ENCODE results near the gene SUMO2. TPM values are rescaled to one million over a fixed set of nuclear protein-coding genes. Genes with fewer than 3 reads are reported as not detected.

The SUMO2 gene
- total and polyA plus RNA-seq, 2 of the 13 experiments (the other 11 are each of a cell fraction or from before 2014, with no cell fraction given), result 337 to 553 TPM

DNA sequence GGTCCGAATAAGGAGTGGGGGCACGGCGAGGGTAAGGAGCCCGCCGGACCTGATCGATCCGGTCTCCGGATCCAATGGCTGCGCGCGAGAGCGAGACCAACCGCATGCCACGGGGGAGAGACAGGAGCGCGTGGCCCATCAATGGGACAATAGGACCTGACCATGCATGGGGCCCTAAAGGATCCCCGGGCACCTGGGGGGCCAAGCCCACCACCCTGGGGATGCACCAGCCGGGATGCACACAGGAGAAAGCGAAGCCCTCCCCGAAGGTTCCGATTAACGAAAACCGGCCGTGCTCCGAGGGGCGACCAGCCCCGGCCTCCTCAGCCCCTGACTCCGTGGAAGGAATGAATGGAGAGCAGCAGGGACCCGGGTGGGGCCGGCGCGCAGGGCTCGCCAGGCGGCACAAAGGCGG lies 29.0 kb downstream of the SUMO2 start (continued):
- TF ChIP-seq DPF2 (CRISPR knock-in tag; IDR thresholded peaks at IDR 0.05; ENCODE audit: borderline replicate concordance, low read depth) (no peak), ZNF737 (CRISPR knock-in tag; IDR thresholded peaks at IDR 0.05; ENCODE audit: borderline replicate concordance) (0 out of 2 replicates have a peak, but pooled peaks have one; percentile 41), PHF21A (CRISPR knock-in tag; IDR thresholded peaks at IDR 0.05) (no peak), NFE2L1 (CRISPR knock-in tag; IDR thresholded peaks at IDR 0.05; ENCODE audit: borderline replicate concordance) (no peak), ZNF24 (IDR thresholded peaks at IDR 0.05) (no peak), TCF7L2 (IDR thresholded peaks at IDR 0.05; ENCODE audit: low read depth, low read length) (no peak), ZBTB3 (CRISPR knock-in tag; IDR thresholded peaks at IDR 0.05; ENCODE audit: borderline replicate concordance, low read depth) (no peak), CTCF (CRISPR knock-in tag; IDR thresholded peaks at IDR 0.05) (no peak)
- TF ChIP-seq, protein P1, sequence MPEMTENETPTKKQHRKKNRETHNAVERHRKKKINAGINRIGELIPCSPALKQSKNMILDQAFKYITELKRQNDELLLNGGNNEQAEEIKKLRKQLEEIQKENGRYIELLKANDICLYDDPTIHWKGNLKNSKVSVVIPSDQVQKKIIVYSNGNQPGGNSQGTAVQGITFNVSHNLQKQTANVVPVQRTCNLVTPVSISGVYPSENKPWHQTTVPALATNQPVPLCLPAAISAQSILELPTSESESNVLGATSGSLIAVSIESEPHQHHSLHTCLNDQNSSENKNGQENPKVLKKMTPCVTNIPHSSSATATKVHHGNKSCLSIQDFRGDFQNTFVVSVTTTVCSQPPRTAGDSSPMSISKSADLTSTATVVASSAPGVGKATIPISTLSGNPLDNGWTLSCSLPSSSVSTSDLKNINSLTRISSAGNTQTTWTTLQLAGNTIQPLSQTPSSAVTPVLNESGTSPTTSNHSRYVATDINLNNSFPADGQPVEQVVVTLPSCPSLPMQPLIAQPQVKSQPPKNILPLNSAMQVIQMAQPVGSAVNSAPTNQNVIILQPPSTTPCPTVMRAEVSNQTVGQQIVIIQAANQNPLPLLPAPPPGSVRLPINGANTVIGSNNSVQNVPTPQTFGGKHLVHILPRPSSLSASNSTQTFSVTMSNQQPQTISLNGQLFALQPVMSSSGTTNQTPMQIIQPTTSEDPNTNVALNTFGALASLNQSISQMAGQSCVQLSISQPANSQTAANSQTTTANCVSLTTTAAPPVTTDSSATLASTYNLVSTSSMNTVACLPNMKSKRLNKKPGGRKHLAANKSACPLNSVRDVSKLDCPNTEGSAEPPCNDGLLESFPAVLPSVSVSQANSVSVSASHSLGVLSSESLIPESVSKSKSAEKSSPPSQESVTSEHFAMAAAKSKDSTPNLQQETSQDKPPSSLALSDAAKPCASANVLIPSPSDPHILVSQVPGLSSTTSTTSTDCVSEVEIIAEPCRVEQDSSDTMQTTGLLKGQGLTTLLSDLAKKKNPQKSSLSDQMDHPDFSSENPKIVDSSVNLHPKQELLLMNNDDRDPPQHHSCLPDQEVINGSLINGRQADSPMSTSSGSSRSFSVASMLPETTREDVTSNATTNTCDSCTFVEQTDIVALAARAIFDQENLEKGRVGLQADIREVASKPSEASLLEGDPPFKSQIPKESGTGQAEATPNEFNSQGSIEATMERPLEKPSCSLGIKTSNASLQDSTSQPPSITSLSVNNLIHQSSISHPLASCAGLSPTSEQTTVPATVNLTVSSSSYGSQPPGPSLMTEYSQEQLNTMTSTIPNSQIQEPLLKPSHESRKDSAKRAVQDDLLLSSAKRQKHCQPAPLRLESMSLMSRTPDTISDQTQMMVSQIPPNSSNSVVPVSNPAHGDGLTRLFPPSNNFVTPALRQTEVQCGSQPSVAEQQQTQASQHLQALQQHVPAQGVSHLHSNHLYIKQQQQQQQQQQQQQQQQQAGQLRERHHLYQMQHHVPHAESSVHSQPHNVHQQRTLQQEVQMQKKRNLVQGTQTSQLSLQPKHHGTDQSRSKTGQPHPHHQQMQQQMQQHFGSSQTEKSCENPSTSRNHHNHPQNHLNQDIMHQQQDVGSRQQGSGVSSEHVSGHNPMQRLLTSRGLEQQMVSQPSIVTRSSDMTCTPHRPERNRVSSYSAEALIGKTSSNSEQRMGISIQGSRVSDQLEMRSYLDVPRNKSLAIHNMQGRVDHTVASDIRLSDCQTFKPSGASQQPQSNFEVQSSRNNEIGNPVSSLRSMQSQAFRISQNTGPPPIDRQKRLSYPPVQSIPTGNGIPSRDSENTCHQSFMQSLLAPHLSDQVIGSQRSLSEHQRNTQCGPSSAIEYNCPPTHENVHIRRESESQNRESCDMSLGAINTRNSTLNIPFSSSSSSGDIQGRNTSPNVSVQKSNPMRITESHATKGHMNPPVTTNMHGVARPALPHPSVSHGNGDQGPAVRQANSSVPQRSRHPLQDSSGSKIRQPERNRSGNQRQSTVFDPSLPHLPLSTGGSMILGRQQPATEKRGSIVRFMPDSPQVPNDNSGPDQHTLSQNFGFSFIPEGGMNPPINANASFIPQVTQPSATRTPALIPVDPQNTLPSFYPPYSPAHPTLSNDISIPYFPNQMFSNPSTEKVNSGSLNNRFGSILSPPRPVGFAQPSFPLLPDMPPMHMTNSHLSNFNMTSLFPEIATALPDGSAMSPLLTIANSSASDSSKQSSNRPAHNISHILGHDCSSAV (CRISPR knock-in tag; IDR thresholded peaks at IDR 0.05; ENCODE audit: borderline replicate concordance), result no peak
- TF ChIP-seq, protein P2, sequence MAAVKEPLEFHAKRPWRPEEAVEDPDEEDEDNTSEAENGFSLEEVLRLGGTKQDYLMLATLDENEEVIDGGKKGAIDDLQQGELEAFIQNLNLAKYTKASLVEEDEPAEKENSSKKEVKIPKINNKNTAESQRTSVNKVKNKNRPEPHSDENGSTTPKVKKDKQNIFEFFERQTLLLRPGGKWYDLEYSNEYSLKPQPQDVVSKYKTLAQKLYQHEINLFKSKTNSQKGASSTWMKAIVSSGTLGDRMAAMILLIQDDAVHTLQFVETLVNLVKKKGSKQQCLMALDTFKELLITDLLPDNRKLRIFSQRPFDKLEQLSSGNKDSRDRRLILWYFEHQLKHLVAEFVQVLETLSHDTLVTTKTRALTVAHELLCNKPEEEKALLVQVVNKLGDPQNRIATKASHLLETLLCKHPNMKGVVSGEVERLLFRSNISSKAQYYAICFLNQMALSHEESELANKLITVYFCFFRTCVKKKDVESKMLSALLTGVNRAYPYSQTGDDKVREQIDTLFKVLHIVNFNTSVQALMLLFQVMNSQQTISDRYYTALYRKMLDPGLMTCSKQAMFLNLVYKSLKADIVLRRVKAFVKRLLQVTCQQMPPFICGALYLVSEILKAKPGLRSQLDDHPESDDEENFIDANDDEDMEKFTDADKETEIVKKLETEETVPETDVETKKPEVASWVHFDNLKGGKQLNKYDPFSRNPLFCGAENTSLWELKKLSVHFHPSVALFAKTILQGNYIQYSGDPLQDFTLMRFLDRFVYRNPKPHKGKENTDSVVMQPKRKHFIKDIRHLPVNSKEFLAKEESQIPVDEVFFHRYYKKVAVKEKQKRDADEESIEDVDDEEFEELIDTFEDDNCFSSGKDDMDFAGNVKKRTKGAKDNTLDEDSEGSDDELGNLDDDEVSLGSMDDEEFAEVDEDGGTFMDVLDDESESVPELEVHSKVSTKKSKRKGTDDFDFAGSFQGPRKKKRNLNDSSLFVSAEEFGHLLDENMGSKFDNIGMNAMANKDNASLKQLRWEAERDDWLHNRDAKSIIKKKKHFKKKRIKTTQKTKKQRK (IDR thresholded peaks at IDR 0.05; ENCODE audit: low read length), result no peak
- TF ChIP-seq, protein P3, sequence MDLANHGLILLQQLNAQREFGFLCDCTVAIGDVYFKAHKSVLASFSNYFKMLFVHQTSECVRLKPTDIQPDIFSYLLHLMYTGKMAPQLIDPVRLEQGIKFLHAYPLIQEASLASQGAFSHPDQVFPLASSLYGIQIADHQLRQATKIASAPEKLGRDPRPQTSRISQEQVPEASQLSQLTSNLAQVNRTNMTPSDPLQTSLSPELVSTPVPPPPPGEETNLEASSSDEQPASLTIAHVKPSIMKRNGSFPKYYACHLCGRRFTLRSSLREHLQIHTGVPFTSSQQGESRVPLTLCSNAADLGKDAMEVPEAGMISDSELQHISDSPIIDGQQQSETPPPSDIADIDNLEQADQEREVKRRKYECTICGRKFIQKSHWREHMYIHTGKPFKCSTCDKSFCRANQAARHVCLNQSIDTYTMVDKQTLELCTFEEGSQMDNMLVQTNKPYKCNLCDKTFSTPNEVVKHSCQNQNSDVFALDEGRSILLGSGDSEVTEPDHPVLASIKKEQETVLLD (CRISPR knock-in tag; IDR thresholded peaks at IDR 0.05; ENCODE audit: low read depth), result no peak
- TF ChIP-seq, protein P4, sequence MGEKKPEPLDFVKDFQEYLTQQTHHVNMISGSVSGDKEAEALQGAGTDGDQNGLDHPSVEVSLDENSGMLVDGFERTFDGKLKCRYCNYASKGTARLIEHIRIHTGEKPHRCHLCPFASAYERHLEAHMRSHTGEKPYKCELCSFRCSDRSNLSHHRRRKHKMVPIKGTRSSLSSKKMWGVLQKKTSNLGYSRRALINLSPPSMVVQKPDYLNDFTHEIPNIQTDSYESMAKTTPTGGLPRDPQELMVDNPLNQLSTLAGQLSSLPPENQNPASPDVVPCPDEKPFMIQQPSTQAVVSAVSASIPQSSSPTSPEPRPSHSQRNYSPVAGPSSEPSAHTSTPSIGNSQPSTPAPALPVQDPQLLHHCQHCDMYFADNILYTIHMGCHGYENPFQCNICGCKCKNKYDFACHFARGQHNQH (CRISPR knock-in tag; IDR thresholded peaks at IDR 0.05), result no peak

Data from HepG2 (cell line).